ENCODE results near the gene CD320. TPM values are rescaled to one million over a fixed set of nuclear protein-coding genes. Genes with fewer than 3 reads are reported as not detected.

Gene CD320
- total RNA-seq, 4 donors from 2014 or later, result 25.7 to 63.2 (median 47.4) TPM

DNA sequence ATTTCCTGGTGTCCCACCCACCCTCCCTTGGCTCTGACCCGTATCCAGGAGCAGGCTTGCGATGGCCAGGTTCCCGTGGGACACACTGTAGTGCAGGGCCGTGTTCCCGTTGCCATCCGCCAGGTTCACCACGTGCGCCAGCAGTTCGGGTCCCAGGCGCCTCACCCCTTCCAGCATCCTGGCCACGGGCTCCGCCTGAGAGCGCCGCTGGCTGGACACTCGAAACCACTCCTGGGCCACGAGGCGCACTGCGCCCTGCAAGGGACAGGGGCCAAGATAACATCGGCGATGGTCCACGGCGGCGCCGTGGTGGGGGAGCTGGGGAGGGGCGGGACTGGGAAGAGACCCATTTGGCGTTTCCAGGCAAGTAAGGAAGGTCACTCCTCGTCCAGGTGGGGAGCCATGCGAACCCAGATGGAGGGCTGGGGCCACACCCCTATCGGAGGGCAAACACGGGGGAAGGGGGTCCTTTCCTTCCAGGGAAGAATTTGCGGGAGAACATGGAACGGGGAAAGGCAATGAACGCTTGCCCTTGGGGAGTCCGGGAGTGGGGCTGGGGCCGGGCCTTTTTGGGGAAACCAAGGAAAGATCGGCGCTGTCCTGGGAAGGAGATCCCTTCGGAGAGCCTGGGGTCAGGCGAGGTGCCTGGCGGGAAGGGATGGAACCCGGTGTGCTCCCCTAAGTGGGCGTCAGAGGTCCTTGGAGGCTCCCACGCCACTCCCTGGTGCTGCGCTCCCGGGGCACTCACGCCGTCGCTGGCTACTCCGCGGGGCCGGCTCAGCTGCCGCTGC, 25.0 kb upstream of the CD320 start:
- Histone ChIP-seq H3K4me3 (no peak overlapping the region), H3K27me3 (peaks cover 0 to 61% (median 20%) of the 10 kb centered on the region in 4 donors), H3K9me3 (no peaks in the 10 kb centered on the region), H3K27ac (replicated peaks in 1 of 4) (no peak overlapping the region), H3K36me3 (peaks cover 0 to 43% (median 6%) of the 10 kb centered on the region in 4 donors), H3K4me1 (peaks cover 27 to 37% (median 35%) of the 10 kb centered on the region in 4 donors)
- WGBS, result 27% methylated on average over 30 of the region's 52 CpGs
- DNase-seq (ENCODE audit: extremely low spot score), result no peak
- intact Hi-C loops (cut with DNase I), result no loop called here
- TF ChIP-seq POLR2A (IDR thresholded peaks at IDR 0.05; ENCODE audit: low read depth) (no peak), POLR2AphosphoS5 (IDR thresholded peaks at IDR 0.05) (no peak), CTCF (IDR thresholded peaks at IDR 0.05) (no peak), EP300 (IDR thresholded peaks at IDR 0.05) (no peak)

- intact Hi-C loops (cut with DNase I), result no loop called here
- Histone ChIP-seq H3K4me3 (no peak overlapping the region), H3K27ac (replicated peaks in 1 of 4) (no peak overlapping the region), H3K4me1 (peaks cover 19 to 34% (median 32%) of the 10 kb centered on the region in 4 donors), H3K9me3 (no peaks in the 10 kb centered on the region), H3K27me3 (peaks cover 0 to 44% (median 20%) of the 10 kb centered on the region in 4 donors), H3K36me3 (peaks cover 0 to 43% (median 8%) of the 10 kb centered on the region in 4 donors)
- TF ChIP-seq POLR2A (IDR thresholded peaks at IDR 0.05; ENCODE audit: low read depth) (no peak), CTCF (IDR thresholded peaks at IDR 0.05) (no peak), EP300 (IDR thresholded peaks at IDR 0.05) (no peak), POLR2AphosphoS5 (IDR thresholded peaks at IDR 0.05) (no peak)
- no peak for DNase-seq (ENCODE audit: extremely low spot score)
- WGBS, result 86% methylated on average over 8 of the region's 8 CpGs
Observed at GRCh38 chr19:8331263-8331845, 23.2 kb upstream of the CD320 start.

DNA sequence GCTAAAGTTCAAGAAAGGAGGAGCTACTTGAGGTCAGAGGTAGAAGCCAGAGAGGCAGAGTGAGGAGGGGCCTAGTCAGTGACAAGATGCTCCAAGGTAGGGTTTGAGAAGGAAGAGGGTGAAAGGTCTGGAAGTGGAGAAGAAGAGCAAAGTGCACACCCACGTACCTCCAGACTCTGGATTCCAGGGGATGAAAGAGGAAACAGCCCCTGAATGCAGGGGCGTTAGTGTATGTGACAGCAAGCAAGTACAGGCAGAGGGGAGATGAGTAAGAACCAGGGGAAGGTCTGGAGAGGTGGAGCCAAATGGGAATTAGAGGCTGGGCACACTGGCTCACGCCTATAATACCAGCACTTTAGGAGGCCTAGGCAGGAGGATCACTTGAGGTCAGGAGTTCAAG, 21.8 kb upstream of the CD320 start:
- TF ChIP-seq EP300 (IDR thresholded peaks at IDR 0.05) (no peak), POLR2A (IDR thresholded peaks at IDR 0.05; ENCODE audit: low read depth) (no peak), CTCF (IDR thresholded peaks at IDR 0.05) (no peak)
- WGBS, result 61% methylated on average over 3 of the region's 3 CpGs
- Histone ChIP-seq H3K36me3 (peaks cover 0 to 47% (median 8%) of the 10 kb centered on the region in 4 donors), H3K9me3 (no peaks in the 10 kb centered on the region), H3K27ac (replicated peaks in 1 of 4) (no peak overlapping the region), H3K4me1 (peaks cover 21 to 23% (median 23%) of the 10 kb centered on the region in 4 donors), H3K27me3 (peaks cover 0 to 31% (median 20%) of the 10 kb centered on the region in 4 donors), H3K4me3 (no peak overlapping the region)
- intact Hi-C loops (cut with DNase I), result no loop called here
- no peak for DNase-seq (ENCODE audit: extremely low spot score)

DNA sequence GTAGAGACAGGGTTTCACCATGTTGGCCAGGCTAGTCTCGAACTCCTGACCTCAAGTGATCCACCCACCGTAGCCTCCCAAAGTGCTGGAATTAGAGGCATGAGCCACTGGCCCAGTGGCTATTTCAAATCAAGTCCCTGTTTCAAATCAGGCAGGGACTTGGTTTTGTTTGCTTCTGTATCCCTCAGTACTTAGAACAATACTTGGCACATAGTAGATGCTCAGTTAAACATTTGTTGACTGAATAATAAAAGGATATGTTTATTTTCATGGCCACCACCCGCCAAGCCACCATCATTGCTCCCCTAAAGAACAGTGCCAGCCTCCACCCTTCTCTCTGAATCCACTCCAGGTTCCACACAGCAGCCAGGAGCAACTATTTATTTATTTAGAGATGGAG, 17.3 kb upstream of the CD320 start:
- intact Hi-C loops (cut with DNase I), result no loop called here
- Histone ChIP-seq H3K27me3 (no peaks in the 10 kb centered on the region), H3K36me3 (peaks cover 0 to 47% (median 28%) of the 10 kb centered on the region in 4 donors), H3K9me3 (no peaks in the 10 kb centered on the region), H3K27ac (replicated peaks in 1 of 4) (no peak overlapping the region), H3K4me1 (peaks cover 29 to 37% (median 35%) of the 10 kb centered on the region in 4 donors), H3K4me3 (no peak overlapping the region)
- DNase-seq (ENCODE audit: extremely low spot score), result no peak
- TF ChIP-seq EP300 (IDR thresholded peaks at IDR 0.05) (no peak), POLR2A (IDR thresholded peaks at IDR 0.05; ENCODE audit: low read depth) (no peak), CTCF (IDR thresholded peaks at IDR 0.05) (no peak), POLR2AphosphoS5 (IDR thresholded peaks at IDR 0.05) (no peak)
- WGBS, result 90% methylated on average over 3 of the region's 3 CpGs
